Sigmoid colon (tissue), 4 donors: Measurements from ENCODE around the gene ETV5.

Experiments
- POLR2AphosphoS5 ChIP-seq, 4 donors: sonication (generic); formaldehyde crosslinking; IDR thresholded peaks; one replicate each; pipeline ENCODE4 v1.6.1; 2017; ENCODE audit warnings: antibody characterized with exemption in 4 of 4
- TF ChIP-seq, protein P1 (sequence below), 4 experiments: fragments of 450-650 bp in 3 of 4; fragments of 200-600 bp in 1 of 4; IDR thresholded peaks; one replicate each; pipeline ENCODE4 v1.5.1; 2016 to 2019; ENCODE audit warnings: antibody characterized with exemption in 4 of 4, mild to moderate bottlenecking in 3 of 4, moderate library complexity in 2 of 4

DNA sequence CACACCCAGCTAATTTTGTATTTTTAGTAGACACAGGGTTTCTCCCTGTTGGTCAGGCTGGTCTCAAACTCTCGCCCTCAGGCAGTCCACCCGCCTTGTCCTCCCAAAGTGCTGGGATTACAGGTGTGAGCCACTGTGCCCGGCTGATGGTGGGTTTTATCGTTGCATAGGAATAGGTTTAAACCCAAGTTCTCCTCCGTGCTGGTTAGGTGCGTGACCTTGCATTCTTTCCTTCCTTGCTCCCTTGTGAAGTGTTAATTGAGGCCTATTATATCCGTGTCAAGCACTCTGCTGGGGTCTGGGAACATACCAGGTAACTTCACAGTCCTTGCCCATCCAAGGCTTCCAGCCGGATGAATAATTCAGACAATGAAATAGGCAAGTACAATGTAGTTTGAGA lies 19.3 kb upstream of the ETV5 start:
- no peak for TF ChIP-seq POLR2AphosphoS5 (IDR thresholded peaks at IDR 0.05)
- TF ChIP-seq, protein P1, sequence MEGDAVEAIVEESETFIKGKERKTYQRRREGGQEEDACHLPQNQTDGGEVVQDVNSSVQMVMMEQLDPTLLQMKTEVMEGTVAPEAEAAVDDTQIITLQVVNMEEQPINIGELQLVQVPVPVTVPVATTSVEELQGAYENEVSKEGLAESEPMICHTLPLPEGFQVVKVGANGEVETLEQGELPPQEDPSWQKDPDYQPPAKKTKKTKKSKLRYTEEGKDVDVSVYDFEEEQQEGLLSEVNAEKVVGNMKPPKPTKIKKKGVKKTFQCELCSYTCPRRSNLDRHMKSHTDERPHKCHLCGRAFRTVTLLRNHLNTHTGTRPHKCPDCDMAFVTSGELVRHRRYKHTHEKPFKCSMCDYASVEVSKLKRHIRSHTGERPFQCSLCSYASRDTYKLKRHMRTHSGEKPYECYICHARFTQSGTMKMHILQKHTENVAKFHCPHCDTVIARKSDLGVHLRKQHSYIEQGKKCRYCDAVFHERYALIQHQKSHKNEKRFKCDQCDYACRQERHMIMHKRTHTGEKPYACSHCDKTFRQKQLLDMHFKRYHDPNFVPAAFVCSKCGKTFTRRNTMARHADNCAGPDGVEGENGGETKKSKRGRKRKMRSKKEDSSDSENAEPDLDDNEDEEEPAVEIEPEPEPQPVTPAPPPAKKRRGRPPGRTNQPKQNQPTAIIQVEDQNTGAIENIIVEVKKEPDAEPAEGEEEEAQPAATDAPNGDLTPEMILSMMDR (IDR thresholded peaks at IDR 0.05) = no peak
